GM12878 (cell line): ENCODE measurements around the gene PRDM15. TPM values are rescaled to one million over a fixed set of nuclear protein-coding genes. Genes with fewer than 3 reads are reported as not detected.

Experiments used
- ATAC-seq: fragments of 200-7000 bp; cut with Tn5 transposase; 3 replicates; pipeline ENCODE4 v1.9.1; 2020; ENCODE audit warnings: mild to moderate bottlenecking, moderate library complexity
- BruUV-seq: library from RNA; stranded (reverse); fragments of 400-500 nt; replicated peaks from 2 replicates; lab custom pipeline; 2021; lab: Mats Ljungman, UMichigan
- CTCF ChIA-PET: fragments of 300-600 bp; sonication (Branson Sonifier 250); formaldehyde crosslinking; extraction: SDS; loops from one replicate; lab custom pipeline; 2021; ENCODE audit warnings: inconsistent platforms; lab: Yijun Ruan, JAX
- POLR2A ChIA-PET: fragments of 350-600 bp; formaldehyde crosslinking; extraction: SDS; loops from one replicate; lab custom pipeline; 2021; ENCODE audit warnings: inconsistent platforms; lab: Charles Lee
- RAD21 ChIA-PET: fragments of 300-600 bp; sonication (Branson Sonifier 250); formaldehyde crosslinking; loops from one replicate; lab custom pipeline; 2023; ENCODE audit warnings: antibody characterized with exemption; ENCODE audit not compliant: unreplicated experiment; lab: Charles Lee
- SMC1A ChIA-PET: fragments of 300-600 bp; sonication (Branson Sonifier 250); formaldehyde crosslinking; loops from one replicate; lab custom pipeline; 2023; ENCODE audit not compliant: unreplicated experiment, uncharacterized antibody; lab: Charles Lee
- DNase-seq: peaks from one replicate; pipeline ENCODE4 v3.0.0-alpha.2; 2011; ENCODE audit warnings: low read depth, low spot score
- FAIRE-seq: peaks from 3 replicates; lab custom pipeline; 2011; peaks lifted over from hg19 to GRCh38; lab: Jason Lieb, UNC
- H2AFZ ChIP-seq: 2 replicates; pipeline ENCODE4 v1.6.0; 2011; ENCODE audit warnings: low read depth, low read length, control low read depth; ENCODE audit not compliant: control insufficient read depth
- H3K27ac ChIP-seq: 2 replicates; pipeline ENCODE4 v1.5.1; 2011; ENCODE audit warnings: control low read depth; ENCODE audit not compliant: control insufficient read depth, insufficient read depth
- H3K27me3 ChIP-seq, 2 experiments: replicated peaks in 1 of 2; 2 replicates each; pipeline versions ENCODE4 v1.6.0 to v1.6.1; 2011; ENCODE audit warnings: low read length in 1 of 2; ENCODE audit not compliant: control insufficient read depth in 2 of 2, insufficient read depth in 2 of 2
- H3K36me3 ChIP-seq, 2 experiments: 2 replicates each; pipeline ENCODE4 v1.5.1; 2011; ENCODE audit warnings: low read length in 1 of 2; ENCODE audit not compliant: control insufficient read depth in 2 of 2, insufficient read depth in 2 of 2
- H3K4me1 ChIP-seq: 2 replicates; pipeline ENCODE4 v1.6.1; 2011; ENCODE audit warnings: mild to moderate bottlenecking, low read length, moderate library complexity, mixed read lengths; ENCODE audit not compliant: control insufficient read depth, insufficient read depth
- H3K4me2 ChIP-seq: 2 replicates; pipeline ENCODE4 v1.6.0; 2011; ENCODE audit warnings: control low read depth; ENCODE audit not compliant: control insufficient read depth, insufficient read depth
- H3K4me3 ChIP-seq: fragments of 200-600 bp; sonication (generic); 2 replicates; pipeline ENCODE4 v1.5.1; 2016
- H3K79me2 ChIP-seq: 2 replicates; pipeline ENCODE4 v1.6.0; 2011; ENCODE audit warnings: low read length; ENCODE audit not compliant: control insufficient read depth, insufficient read depth
- H3K9ac ChIP-seq: 2 replicates; pipeline ENCODE4 v1.8.0; 2011; ENCODE audit warnings: low read length, control low read depth, mixed read lengths; ENCODE audit not compliant: control insufficient read depth, insufficient read depth
- H3K9me3 ChIP-seq: replicated peaks from 3 replicates; pipeline ENCODE4 v1.5.1; 2011; ENCODE audit warnings: mild to moderate bottlenecking, low read length; ENCODE audit not compliant: control insufficient read depth, insufficient read depth
- H4K20me1 ChIP-seq: 2 replicates; pipeline ENCODE4 v1.6.0; 2011; ENCODE audit not compliant: control insufficient read depth, insufficient read depth
- HDGF ChIP-seq: fragments of 450-650 bp; IDR thresholded peaks from 2 replicates; pipeline ENCODE4 v1.6.1; 2016; ENCODE audit warnings: antibody characterized with exemption
- WGBS: methylation state at CpG from one replicate; pipeline ENCODE4 v1.1.6; 2016; ENCODE audit warnings: low lambda C conversion rate; ENCODE audit not compliant: insufficient replicate concordance, insufficient coverage; ENCODE audit errors: missing lambda C conversion rate; 5-methylcytosine and 5-hydroxymethylcytosine counted together
- in situ Hi-C: fragments of 300-500 bp; cut with MboI; formaldehyde crosslinking; loops from 9 replicates; pipeline ENCODE4 v1.14.3; 2018; ENCODE audit warnings: mixed read lengths
- intact Hi-C: fragments of 100-400 bp; cut with micrococcal nuclease; formaldehyde crosslinking; loops from one replicate; pipeline ENCODE4 v1.14.2; 2022; ENCODE audit not compliant: unreplicated experiment
- polyA plus RNA-seq, 11 experiments: library from polyadenylated mRNA; depleted of rRNA in 4 of 11; unstranded in 6 of 11; stranded (reverse) in 5 of 11; fragments of >200 nt; fragmentation: Nextera tagmentation in 4 of 11; fragmentation: Illumina TruSeq in 1 of 11; extraction: Ambion mirVana in 4 of 11; extraction: Trizol in 1 of 11; gene quantifications; 1 replicate in 1 of 11; 2 replicates in 10 of 11; pipeline versions ENCODE4 v1.2.1 to v1.2.3, GENCODE V29; 2011 to 2016; ENCODE audit warnings: inconsistent platforms in 2 of 11, missing spikeins in 2 of 11, low read depth in 1 of 11
- total RNA-seq, 4 experiments: library from RNA; depleted of rRNA in 3 of 4; stranded (reverse); fragments of >200 nt in 3 of 4; fragmentation: Illumina TruSeq in 1 of 4; extraction: Trizol in 1 of 4; gene quantifications; 2 replicates each; pipeline versions ENCODE4 v1.2.1 to v1.2.3, GENCODE V29; 2013 to 2021
- TF ChIP-seq, protein P1 (sequence below): IDR thresholded peaks from 2 replicates; pipeline ENCODE4 v1.6.1; 2012; ENCODE audit warnings: improper control_type of control experiment, low read depth, low read length; ENCODE audit not compliant: insufficient replicate concordance
- TF ChIP-seq, protein P2 (sequence below): IDR thresholded peaks from 2 replicates; pipeline ENCODE4 v1.6.1; 2011; ENCODE audit warnings: borderline replicate concordance, low read depth, mild to moderate bottlenecking, moderate library complexity, mixed read lengths, low read length; ENCODE audit not compliant: insufficient read depth; ENCODE audit errors: extremely low read length

Gene PRDM15
- total and polyA plus RNA-seq, 10 of the 15 experiments (the other 5 are each of a cell fraction or from before 2014, with no cell fraction given), result 2.2 to 16.0 (median 8.6) TPM

DNA sequence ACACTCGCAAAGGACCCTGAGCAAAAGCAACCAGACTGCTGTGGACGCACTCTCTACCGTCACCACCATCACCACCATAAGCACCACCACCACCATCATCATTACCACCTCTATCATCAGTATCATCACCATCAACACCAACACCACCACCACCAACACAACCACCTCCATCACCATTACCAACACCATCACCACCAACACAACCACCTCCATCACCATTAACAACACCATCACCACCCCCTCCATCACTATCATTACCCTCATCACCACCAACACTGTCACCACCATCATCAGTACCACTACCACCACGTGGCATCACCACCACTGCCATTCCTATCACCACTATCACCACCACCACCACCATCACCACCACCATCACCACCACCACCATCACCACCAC, 73.5 kb downstream of the PRDM15 start:
- no peaks in the 10 kb centered on the region; the same call in 2 of the 3 replicates for H3K9me3 ChIP-seq
- no peak overlapping the region for H3K4me3 ChIP-seq

More for the DNA sequence above, 73.5 kb downstream of the PRDM15 start:
- WGBS, result 100% methylated on average over 4 of the region's 4 CpGs
- no peak overlapping the region for H3K9ac ChIP-seq
- no peaks in the 10 kb centered on the region for H4K20me1 ChIP-seq
- H3K79me2 ChIP-seq, result no peaks in the 10 kb centered on the region
- FAIRE-seq (no peak), DNase-seq (no peak), ATAC-seq (no peak)
- no peak overlapping the region for H3K4me2 ChIP-seq
- TF ChIP-seq, protein P1, sequence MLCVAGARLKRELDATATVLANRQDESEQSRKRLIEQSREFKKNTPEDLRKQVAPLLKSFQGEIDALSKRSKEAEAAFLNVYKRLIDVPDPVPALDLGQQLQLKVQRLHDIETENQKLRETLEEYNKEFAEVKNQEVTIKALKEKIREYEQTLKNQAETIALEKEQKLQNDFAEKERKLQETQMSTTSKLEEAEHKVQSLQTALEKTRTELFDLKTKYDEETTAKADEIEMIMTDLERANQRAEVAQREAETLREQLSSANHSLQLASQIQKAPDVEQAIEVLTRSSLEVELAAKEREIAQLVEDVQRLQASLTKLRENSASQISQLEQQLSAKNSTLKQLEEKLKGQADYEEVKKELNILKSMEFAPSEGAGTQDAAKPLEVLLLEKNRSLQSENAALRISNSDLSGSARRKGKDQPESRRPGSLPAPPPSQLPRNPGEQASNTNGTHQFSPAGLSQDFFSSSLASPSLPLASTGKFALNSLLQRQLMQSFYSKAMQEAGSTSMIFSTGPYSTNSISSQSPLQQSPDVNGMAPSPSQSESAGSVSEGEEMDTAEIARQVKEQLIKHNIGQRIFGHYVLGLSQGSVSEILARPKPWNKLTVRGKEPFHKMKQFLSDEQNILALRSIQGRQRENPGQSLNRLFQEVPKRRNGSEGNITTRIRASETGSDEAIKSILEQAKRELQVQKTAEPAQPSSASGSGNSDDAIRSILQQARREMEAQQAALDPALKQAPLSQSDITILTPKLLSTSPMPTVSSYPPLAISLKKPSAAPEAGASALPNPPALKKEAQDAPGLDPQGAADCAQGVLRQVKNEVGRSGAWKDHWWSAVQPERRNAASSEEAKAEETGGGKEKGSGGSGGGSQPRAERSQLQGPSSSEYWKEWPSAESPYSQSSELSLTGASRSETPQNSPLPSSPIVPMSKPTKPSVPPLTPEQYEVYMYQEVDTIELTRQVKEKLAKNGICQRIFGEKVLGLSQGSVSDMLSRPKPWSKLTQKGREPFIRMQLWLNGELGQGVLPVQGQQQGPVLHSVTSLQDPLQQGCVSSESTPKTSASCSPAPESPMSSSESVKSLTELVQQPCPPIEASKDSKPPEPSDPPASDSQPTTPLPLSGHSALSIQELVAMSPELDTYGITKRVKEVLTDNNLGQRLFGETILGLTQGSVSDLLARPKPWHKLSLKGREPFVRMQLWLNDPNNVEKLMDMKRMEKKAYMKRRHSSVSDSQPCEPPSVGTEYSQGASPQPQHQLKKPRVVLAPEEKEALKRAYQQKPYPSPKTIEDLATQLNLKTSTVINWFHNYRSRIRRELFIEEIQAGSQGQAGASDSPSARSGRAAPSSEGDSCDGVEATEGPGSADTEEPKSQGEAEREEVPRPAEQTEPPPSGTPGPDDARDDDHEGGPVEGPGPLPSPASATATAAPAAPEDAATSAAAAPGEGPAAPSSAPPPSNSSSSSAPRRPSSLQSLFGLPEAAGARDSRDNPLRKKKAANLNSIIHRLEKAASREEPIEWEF, result no peak
- 0 out of 2 replicates have a peak, but pooled peaks have one; percentile 35 for TF ChIP-seq HDGF
- TF ChIP-seq, protein P2, sequence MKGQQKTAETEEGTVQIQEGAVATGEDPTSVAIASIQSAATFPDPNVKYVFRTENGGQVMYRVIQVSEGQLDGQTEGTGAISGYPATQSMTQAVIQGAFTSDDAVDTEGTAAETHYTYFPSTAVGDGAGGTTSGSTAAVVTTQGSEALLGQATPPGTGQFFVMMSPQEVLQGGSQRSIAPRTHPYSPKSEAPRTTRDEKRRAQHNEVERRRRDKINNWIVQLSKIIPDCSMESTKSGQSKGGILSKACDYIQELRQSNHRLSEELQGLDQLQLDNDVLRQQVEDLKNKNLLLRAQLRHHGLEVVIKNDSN, result no peak
- peaks cover 25 to 36% of the 10 kb centered on the region in 2 experiments for H3K36me3 ChIP-seq
- no peak overlapping the region for H3K27ac ChIP-seq
- no peaks in the 10 kb centered on the region for H3K4me1 ChIP-seq
- H3K27me3 ChIP-seq, result no peaks in the 10 kb centered on the region
- SMC1A ChIA-PET, result no interaction called here
- CTCF ChIA-PET, result no interaction called here
- in situ Hi-C loops, result no loop called here
- intact Hi-C loops, result no loop called here
- POLR2A ChIA-PET, result no interaction called here
- RAD21 ChIA-PET, result no interaction called here
- BruUV-seq, result no TSS peak
- no peak overlapping the region for H2AFZ ChIP-seq
